ENCODE measurements around the gene TOP1. TPM values are rescaled to one million over a fixed set of nuclear protein-coding genes. Genes with fewer than 3 reads are reported as not detected.

TOP1 gene
- total and polyA plus RNA-seq, 2 of the 4 experiments (the other 2 are of a cell fraction), result 14.0 to 21.5 TPM

DNA sequence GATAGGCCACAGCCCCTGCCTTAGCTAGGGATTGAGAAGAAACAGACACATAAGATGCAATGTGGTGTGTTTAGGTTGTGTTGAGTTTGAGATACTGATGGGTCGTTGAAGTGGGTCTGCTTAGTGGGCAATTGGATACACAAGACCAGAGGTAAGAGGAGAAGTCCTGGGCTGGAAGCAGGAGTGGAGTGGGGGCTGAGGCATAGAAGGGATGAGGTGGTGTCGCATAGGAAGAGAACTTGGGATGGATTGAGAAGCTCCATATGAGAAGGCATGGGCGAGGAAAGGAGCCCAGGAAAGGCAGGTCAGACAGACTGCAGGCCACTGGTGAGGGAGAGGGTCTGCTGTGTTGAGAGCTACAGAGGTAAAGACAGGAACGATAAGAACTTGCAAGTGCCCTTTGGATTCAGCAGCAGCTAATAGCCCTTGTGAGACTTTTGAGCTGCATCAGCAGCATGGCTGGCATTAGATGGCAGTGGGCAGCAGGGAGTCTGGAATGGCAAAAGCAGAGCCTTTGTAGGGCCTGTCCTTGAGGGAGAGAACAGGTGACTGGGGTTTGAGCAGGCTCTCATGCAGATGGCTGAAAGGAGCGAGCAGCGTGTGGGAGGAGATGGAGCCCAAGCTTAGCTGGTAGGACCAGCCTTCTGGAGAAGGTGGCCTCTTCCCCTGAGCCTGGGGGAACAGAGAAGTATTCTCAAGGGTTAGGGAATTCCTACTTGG is 141.9 kb downstream of the TOP1 start:
- Histone ChIP-seq H4K91ac (ENCODE audit: insufficient read depth, low read depth, low read length) (no peak overlapping the region), H3K9ac (ENCODE audit: low read depth, low read length) (no peak overlapping the region), H4K20me1 (ENCODE audit: insufficient read depth, low read length) (peaks cover 30% of the 10 kb centered on the region), H3K14ac (replicated peaks; ENCODE audit: low read depth, low read length) (no peak overlapping the region), H3K4me2 (ENCODE audit: low read depth, low read length) (no peak overlapping the region), H3K4ac (ENCODE audit: low read depth, low read length) (no peak overlapping the region), H4K5ac (ENCODE audit: low read depth, low read length) (no peak overlapping the region), H2BK5ac (ENCODE audit: low read depth, low read length, poor library complexity, severe bottlenecking) (no peak overlapping the region), H3K56ac (ENCODE audit: extremely low read depth, insufficient read depth, low read length) (no peak overlapping the region), H2AFZ (replicated peaks; ENCODE audit: low read length, poor library complexity) (no peak overlapping the region), H3K4me3 (ENCODE audit: insufficient read depth, low read depth, low read length) (no peak overlapping the region), H3K27me3 (ENCODE audit: control insufficient read depth, insufficient read depth, low read length) (no peaks in the 10 kb centered on the region), H3K23ac (ENCODE audit: low read depth, low read length) (no peak overlapping the region), H3K27ac (ENCODE audit: insufficient read depth, low read length) (no peak overlapping the region), H3K79me1 (ENCODE audit: low read depth in 1 of 2, low read length in 2 of 2) (peaks cover 9 to 69% of the 10 kb centered on the region in 2 experiments; a peak in 3 of 4 replicates), H2BK15ac (ENCODE audit: low read depth, low read length) (no peak overlapping the region), H2AK9ac (replicated peaks; ENCODE audit: low read depth, low read length, poor library complexity) (no peak overlapping the region), H3K9me3 (ENCODE audit: control insufficient read depth, insufficient read depth, low read length) (no peaks in the 10 kb centered on the region), H3K18ac (ENCODE audit: low read depth, low read length) (no peak overlapping the region), H3K4me1 (ENCODE audit: control insufficient read depth, insufficient read depth, low read length) (peaks cover 24% of the 10 kb centered on the region), H2BK20ac (ENCODE audit: low read depth, low read length) (no peak overlapping the region), H2AK5ac (ENCODE audit: low read depth, low read length) (no peak overlapping the region), H2BK120ac (ENCODE audit: low read depth, low read length) (no peak overlapping the region), H3K36me3 (ENCODE audit: control insufficient read depth, insufficient read depth, low read length) (peaks cover 87% of the 10 kb centered on the region), H3K9me1 (ENCODE audit: insufficient read depth, low read length) (peaks cover 8% of the 10 kb centered on the region), H4K8ac (ENCODE audit: low read depth in 2 of 2, low read length in 2 of 2) (no peak overlapping the region)
- in situ Hi-C loops (cut with MboI; ENCODE audit: low sequenced_read_pairs) (loop anchor here (25.0 kb wide), 1 partner anchor 442 kb away; the partner anchor contains the start of gene CHD6), intact Hi-C loops (cut with micrococcal nuclease) (loop anchor here (5.0 to 10.0 kb wide), 2 partner anchors 227 to 524 kb away; no protein-coding TSS in a partner anchor), dilution Hi-C loops (cut with HindIII; ENCODE audit: low sequenced_read_pairs, unreplicated experiment) (no loop called here)
- no peak for ATAC-seq (ENCODE audit: low read depth)
- DNase-seq, result no peak
- TF ChIP-seq MAFK (IDR thresholded peaks at IDR 0.05; ENCODE audit: low read depth, low read length) (no peak), RCOR1 (IDR thresholded peaks at IDR 0.05; ENCODE audit: insufficient replicate concordance, low read length) (no peak), CEBPB (IDR thresholded peaks at IDR 0.05; ENCODE audit: low read depth, low read length) (no peak), FOS (IDR thresholded peaks at IDR 0.05; ENCODE audit: low read depth, low read length) (no peak), POLR2A (IDR thresholded peaks at IDR 0.05; ENCODE audit: low read depth, low read length) (no peak), RFX5 (IDR thresholded peaks at IDR 0.05; ENCODE audit: low read depth, low read length) (no peak), MAZ (IDR thresholded peaks at IDR 0.05; ENCODE audit: borderline replicate concordance, low read depth, low read length) (no peak), RAD21 (IDR thresholded peaks at IDR 0.05; ENCODE audit: low read length) (no peak)
- TF ChIP-seq, protein P1, sequence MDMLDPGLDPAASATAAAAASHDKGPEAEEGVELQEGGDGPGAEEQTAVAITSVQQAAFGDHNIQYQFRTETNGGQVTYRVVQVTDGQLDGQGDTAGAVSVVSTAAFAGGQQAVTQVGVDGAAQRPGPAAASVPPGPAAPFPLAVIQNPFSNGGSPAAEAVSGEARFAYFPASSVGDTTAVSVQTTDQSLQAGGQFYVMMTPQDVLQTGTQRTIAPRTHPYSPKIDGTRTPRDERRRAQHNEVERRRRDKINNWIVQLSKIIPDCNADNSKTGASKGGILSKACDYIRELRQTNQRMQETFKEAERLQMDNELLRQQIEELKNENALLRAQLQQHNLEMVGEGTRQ (IDR thresholded peaks at IDR 0.05; ENCODE audit: low read depth, low read length), result no peak
- TF ChIP-seq, protein P2, sequence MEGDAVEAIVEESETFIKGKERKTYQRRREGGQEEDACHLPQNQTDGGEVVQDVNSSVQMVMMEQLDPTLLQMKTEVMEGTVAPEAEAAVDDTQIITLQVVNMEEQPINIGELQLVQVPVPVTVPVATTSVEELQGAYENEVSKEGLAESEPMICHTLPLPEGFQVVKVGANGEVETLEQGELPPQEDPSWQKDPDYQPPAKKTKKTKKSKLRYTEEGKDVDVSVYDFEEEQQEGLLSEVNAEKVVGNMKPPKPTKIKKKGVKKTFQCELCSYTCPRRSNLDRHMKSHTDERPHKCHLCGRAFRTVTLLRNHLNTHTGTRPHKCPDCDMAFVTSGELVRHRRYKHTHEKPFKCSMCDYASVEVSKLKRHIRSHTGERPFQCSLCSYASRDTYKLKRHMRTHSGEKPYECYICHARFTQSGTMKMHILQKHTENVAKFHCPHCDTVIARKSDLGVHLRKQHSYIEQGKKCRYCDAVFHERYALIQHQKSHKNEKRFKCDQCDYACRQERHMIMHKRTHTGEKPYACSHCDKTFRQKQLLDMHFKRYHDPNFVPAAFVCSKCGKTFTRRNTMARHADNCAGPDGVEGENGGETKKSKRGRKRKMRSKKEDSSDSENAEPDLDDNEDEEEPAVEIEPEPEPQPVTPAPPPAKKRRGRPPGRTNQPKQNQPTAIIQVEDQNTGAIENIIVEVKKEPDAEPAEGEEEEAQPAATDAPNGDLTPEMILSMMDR (conservative IDR thresholded peaks at IDR 0.05; ENCODE audit: low read depth, low read length), result no peak
- no TSS peak for BruUV-seq (replicated peaks)
- 100% methylated on average over 6 of the region's 6 CpGs; no CpG with 5 or more reads in 1 of the 2 experiments for WGBS, 2 experiments (ENCODE audit: extremely low coverage in 2 of 2, insufficient read length in 1 of 2)
- CTCF ChIA-PET, result interaction anchor here (0.8 kb wide), 1 partner anchor 146 kb away, joined by 3 read pairs; no protein-coding TSS in a partner anchor
- POLR2A ChIA-PET (ENCODE audit: unreplicated experiment), result no interaction called here
